ENCODE measurements around the gene PLBD2.

GRCh38 chr12:113407931-113408600 lies 49.7 kb downstream of the PLBD2 start:
- no peak for TF ChIP-seq CTCF (conservative IDR thresholded peaks at IDR 0.05; ENCODE audit: low read length)
- no peak for TF ChIP-seq EZH2phosphoT487 (IDR thresholded peaks at IDR 0.05; ENCODE audit: borderline replicate concordance)

Measured in Loucy (cell line).